EH (cell line): ENCODE results near the gene PHF1.

Source experiments
- DNase-seq: peaks from one replicate; pipeline ENCODE4 v3.0.0-alpha.2; 2015; ENCODE audit warnings: low read depth

PHF1 gene

DNA sequence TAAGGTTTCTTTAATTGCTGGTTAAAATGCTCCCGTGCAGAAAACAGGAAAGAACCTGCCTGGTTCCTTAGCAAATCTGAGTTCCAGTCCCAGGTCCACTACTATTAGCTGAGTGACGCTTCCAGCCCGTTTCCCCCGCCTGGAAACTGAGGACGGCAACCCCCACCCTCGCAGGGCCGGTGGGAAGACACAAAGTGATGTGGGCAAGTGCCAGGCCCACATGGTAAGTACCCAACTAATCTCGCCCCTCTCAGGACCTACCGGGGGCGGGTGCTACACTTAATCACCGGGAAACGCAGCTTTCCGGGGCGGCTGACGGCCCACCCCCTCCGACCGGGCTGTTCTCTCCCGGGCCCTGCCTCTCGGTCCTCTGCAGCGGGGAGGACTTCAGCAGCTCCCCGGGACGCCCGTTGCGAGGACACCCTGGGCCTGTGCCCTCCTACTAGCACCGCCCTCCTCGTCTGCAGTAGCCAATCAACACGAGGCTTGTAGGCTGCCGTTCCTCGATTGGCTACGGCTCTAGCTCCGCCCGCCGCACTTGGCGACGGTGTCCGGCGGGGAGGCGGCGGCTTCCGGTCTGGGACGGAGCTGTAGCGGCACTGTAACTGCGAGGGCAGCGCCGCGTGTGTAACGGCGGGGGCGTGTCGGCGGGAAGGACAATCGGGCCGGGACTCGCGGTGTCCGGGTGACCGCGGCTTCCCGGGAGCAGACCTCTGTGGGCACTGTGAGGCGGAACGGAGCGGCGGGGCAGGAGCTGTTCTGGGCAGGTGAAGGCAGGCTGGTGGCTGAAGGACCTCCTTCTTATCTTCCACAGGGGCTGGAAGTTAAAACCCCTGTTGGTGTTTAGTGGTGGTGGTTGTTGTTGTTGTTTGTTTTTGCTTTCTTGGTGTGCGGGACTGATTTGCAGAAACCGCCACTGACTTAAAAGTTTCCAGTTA, 43.5 kb downstream of the PHF1 start, which contains the start of gene ZBTB9:
Gene ZBTB9 (plus strand): TSS at position 568 of the 938 bp plus-strand sequence. CDS start 525 bp downstream, outside the sequence.
- peak; percentile 97 for DNase-seq

DNA sequence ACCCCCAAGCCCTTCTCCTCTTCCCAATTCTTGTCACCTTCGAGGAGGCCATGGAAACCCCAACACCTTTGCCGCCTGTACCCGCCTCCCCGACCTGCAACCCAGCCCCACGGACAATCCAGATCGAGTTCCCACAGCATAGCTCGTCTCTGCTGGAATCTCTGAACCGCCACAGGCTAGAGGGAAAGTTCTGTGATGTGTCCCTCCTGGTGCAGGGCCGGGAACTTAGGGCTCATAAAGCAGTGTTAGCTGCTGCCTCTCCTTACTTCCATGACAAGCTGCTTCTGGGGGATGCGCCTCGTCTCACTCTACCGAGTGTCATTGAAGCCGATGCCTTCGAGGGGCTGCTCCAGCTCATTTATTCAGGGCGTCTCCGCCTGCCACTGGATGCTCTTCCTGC, 44.2 kb downstream of the PHF1 start:
- DNase-seq: no peak

DNA sequence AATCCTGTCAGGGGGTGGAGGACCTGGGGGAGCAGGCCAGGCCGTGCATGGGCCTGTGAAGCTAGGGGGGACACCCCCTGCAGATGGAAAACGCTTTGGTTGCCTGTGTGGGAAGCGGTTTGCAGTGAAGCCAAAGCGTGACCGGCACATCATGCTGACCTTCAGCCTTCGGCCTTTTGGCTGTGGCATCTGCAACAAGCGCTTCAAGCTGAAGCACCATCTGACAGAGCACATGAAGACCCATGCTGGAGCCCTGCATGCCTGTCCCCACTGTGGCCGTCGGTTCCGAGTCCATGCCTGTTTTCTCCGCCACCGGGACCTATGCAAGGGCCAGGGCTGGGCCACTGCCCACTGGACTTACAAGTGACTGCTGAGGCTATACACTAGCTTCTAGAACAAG, 45.3 kb downstream of the PHF1 start:
- DNase-seq: no peak

DNA sequence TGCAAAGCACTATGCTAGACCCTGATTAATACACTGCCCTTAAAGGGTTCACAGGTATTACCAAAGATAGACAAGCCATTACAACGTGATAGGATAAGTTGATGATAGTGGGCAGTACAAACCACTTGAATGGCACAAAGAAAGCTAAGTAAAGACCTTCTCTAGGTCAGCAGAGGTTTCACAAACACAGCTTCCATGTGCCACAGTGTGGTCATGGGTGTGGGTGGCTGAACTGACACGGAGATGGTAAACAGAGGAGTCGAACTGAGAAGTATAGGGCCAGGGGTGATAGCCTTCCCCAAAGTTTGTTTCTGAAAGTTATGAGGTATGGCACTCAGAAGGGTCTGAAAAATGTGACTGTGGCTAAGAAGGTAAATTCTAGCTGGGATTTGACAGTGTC, 47.9 kb downstream of the PHF1 start:
- DNase-seq: no peak

DNA sequence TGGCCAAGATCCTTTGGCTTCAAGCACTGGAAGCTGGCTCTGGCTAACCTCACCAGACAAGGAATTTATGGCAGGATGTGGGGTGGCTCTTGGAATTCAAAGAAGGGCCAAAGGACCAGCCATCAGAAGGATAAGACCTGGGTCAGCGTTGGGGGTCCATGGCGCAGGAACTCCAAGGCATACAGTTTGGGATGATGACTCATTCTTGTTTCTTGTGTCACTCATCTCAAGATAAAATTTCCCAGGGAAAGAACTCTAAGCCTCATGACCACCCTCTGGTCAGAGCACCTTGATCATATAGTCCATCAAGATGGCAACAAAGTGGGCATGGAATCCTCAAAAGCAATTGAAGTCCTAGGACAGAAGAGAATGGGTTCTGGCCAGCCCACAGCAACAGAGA, 48.4 kb downstream of the PHF1 start:
- no peak for DNase-seq
